GM19372 (cell line): Measurements from ENCODE around the gene LAMB1.

Experiments used
- ATAC-seq: cut with Tn5 transposase; IDR thresholded peaks from one replicate; pipeline ENCODE4 v1.9.1; 2021; ENCODE audit warnings: mild to moderate bottlenecking, low read depth, moderate library complexity; ENCODE audit not compliant: unreplicated experiment

LAMB1 gene

GRCh38 chr7:107951172-107951787 is 51.7 kb downstream of the LAMB1 start:
- no peak for ATAC-seq

GRCh38 chr7:107949443-107949935 is 53.5 kb downstream of the LAMB1 start:
- ATAC-seq: no peak

GRCh38 chr7:107948645-107949442 is 54.1 kb downstream of the LAMB1 start:
- ATAC-seq: no peak

GRCh38 chr7:107946881-107947280 is 56.1 kb downstream of the LAMB1 start:
- ATAC-seq: no peak

- no peak for ATAC-seq
Measured at GRCh38 chr7:107946451-107946850, 56.5 kb downstream of the LAMB1 start.

GRCh38 chr7:107945332-107945731 is 57.6 kb downstream of the LAMB1 start:
- ATAC-seq: no peak

- no peak for ATAC-seq
Measured at GRCh38 chr7:107944411-107945169, 58.4 kb downstream of the LAMB1 start.

- no peak for ATAC-seq
Measured at GRCh38 chr7:107943018-107943417, 59.9 kb downstream of the LAMB1 start.

GRCh38 chr7:107940951-107941350 is 62.0 kb downstream of the LAMB1 start:
- no peak for ATAC-seq

GRCh38 chr7:107939573-107940489 is 63.1 kb downstream of the LAMB1 start:
- ATAC-seq: no peak

- no peak for ATAC-seq
Measured at GRCh38 chr7:107938456-107939250, 64.3 kb downstream of the LAMB1 start.

GRCh38 chr7:107937531-107937930 is 65.4 kb downstream of the LAMB1 start:
- no peak for ATAC-seq

GRCh38 chr7:107936312-107936711 is 66.6 kb downstream of the LAMB1 start:
- no peak for ATAC-seq

GRCh38 chr7:107934991-107935770 is 67.8 kb downstream of the LAMB1 start:
- ATAC-seq: no peak

GRCh38 chr7:107933386-107934013 is 69.5 kb downstream of the LAMB1 start:
- ATAC-seq: no peak

GRCh38 chr7:107932805-107933204 is 70.2 kb downstream of the LAMB1 start:
- no peak for ATAC-seq

GRCh38 chr7:107931740-107932515 is 71.0 kb downstream of the LAMB1 start:
- no peak for ATAC-seq
